NCI-H1436 (cell line): Measurements from ENCODE around the gene PGLYRP4.
"Not testable (repeated sequence)": the region's sequence is repeated elsewhere in the genome, so short reads cannot be mapped to it uniquely, and the experiment has no call there.

Experiments used
- DNase-seq: peaks from one replicate; lab custom pipeline; 2025; lab: John Stamatoyannopoulos, UW

The PGLYRP4 gene

DNA sequence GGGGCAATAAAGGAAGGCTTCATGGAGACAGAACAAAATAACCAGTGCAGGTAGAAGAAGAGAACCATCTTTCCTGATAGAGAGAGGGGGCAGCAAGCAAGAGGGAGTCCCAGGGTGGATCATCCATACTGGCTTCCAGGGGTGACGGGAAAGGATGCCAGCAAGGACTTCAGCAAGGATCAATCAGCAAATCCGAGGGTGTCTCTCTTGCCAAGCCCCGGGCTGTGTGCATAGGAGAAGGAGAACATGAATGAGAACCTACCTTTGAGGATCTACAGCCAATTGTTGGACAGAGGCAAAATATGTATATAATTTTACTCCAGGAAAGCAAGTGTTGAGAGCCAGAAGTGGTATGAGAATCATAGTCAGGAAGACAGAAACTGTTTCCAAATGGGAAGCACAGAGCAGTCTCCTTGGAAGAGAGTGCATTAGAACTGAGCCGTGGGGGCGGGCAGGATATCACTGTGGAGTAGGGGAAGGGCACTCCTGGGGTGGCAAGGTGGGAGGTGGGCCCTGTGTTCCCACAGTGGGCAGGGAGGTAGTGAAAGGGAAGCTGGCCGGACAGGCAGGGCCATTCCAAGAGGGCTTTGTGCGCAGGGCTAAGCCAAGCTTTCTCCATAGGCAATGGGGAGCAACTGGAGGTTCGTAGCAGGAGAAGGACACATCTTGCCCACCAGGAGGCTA, 7.9 kb upstream of the PGLYRP4 start:
- no peak for DNase-seq

GRCh38 chr1:153355445-153356071, 6.9 kb upstream of the PGLYRP4 start:
- DNase-seq = peak; percentile 14

DNA sequence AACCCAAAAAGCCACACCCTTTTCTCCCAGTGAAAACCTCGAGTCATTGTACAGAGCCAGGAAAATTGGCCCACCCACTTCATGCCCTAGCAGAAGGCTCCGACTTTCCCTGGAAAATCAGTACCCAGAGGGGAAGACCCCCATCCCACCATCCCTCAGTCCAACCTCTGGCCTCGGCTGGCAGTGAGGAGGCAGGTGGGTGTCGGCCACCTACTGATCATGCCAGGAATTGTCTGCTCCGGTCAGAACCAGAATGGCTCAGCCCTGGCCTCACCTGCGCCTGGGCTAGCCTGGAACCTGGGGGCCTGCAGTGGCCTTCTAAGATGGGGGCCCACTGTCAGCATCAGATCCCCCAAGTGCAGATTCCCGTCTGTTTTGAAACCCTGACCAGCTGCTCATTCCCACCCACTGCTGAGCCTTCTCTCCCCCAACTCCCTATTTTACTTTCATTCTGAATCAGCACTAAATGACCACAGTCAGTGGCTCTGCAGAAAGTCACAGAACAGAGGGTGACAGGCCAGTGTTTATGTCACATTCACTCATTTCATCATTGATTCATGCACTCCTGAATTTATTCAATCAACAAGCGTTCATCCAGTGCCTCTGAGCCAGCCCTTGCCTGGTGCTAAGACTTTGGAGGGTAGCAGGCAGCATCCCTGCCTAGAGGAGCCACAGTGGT, 6.0 kb upstream of the PGLYRP4 start:
- DNase-seq = no peak

DNA sequence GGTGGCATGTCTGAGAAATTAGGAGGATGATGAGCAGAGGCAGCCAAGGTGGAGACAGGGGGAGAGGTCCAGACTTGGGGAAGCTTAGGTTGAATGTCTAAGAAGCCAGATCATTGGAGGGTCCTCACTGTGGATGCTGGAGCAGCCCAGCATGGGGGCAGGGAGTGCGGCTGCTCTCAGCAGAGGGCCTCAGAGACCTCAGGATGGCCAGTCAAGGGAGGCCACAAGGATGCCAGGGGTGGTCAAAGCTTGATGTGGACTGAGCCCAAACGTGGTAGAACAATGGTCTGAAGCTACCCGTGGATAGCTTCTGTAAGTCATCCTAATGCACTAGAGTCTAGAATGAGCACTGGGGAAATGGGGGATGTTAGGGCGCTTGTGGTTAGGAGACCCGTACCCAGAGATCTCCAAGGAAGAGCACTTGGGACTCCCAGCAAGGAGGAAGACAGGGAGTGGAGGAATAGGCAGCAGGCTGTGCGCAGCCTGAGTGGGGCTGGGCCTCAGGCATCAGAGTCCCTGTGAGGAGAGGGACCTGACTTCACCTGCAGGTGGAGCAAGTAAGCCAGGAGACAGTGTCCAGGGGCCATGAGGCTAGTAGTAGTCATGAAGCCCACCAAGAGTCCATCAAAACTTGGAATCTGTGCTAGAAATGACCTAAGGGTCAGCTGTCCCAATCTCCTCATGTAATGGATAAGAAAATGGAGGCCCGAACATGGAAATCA, 4.7 kb upstream of the PGLYRP4 start:
- DNase-seq = no peak

GRCh38 chr1:153352523-153352922, 3.9 kb upstream of the PGLYRP4 start:
- peak; percentile 72 for DNase-seq

GRCh38 chr1:153350321-153350957, 1.8 kb upstream of the PGLYRP4 start:
- no peak for DNase-seq

DNA sequence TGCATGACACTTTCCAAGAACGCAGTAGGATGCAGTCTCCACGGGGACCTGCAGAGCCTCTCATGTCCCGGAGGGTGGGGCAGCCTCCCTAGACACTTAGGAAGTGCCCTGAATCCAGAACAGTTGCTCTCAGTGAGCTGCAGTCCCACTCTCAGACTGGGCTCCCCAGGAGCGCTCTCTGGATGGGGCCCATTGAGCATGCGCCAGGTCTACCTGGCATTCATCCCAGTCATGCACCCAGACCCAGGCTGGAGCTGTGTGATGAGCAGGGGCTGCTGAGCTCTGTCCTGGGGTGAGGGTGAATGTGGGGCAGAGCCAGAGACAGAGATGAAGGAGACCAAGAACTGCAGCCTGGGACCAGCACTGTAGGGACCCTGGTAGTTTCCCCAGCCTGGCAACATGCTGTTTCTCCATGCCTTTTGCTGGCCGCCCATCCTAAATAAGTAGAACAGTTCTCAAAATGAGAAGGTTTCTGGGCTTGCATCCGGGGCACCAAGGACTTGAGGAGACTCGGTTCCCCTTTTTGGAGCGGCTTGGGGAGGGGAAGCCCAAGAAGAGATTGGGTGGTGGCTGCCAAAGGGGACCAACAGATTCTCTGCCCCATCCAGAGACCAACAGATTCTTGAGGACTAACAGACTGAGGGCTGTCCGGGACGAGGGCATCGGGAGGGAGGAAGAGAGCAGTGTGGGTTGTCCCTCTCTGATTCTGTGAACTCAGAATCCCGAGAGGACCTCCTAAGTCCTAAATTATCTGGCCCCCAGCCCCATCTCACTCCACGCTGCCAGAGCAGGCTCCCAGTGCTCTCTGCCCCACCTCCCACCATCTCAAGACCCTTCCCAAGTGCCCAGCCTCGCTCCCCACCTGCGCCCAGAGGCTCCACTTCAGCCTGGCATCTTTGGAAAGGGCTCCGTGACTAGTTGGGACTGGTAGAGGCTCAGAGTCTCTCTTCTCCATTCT, 1.0 kb upstream of the PGLYRP4 start:
- DNase-seq = no peak

DNA sequence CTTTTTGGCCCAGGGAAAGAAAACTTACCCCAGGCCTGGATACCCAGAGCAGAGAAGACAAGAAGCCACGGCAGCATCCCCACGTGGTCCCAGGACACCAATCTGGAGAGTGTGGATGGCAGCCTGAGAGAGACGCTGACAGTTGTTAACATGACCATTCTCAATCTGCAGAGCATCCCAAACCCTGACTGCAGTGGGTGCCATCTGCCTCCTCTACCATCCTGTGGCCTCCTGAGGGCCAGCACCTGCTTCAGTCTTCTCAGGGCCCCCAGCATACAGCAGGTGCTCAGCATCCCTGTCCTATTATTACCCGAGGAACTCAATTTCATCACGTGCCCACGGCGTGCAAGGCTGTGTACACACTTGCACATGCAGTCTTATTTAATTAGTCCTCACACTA, 785 bp downstream of the PGLYRP4 start:
- peak; percentile 21 for DNase-seq

- not testable (repeated sequence) for DNase-seq
Measured at GRCh38 chr1:153347049-153347448, 1.6 kb downstream of the PGLYRP4 start.

DNA sequence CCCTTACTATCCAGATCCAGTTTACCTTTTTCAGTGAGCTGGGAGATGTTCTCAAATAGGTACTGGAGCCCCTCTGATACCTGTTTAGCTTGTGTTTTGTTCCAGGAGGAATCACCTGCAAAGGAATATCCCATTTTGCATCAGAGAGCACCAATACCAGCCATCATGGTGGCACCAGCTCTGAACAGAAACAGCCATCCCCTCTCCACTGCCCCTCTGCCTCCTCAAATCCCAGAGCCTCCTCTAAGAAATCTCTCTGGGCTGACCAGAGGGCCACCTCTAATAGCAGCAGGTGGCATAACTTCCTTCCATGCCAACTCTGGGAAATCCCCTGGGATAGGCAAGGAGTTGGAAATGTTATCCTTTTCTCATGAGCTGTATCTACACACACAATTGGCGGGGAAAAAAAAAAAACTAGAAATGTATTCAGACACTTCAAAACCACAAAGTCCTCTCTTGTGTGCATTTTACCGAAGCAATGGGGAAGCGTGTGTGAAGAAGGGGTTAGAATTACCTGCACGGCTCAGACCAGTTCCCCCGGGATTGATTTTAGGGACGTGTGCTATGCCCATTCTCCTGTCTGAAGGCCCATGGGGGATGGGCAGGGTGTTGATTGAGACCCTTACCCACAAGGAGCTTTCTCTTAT, 2.4 kb downstream of the PGLYRP4 start:
- DNase-seq = peak; percentile 54

- peak; percentile 29 for DNase-seq
Measured at GRCh38 chr1:153345187-153346076, 3.2 kb downstream of the PGLYRP4 start.

- DNase-seq = peak; percentile 29
Measured at GRCh38 chr1:153344718-153345025, 4.0 kb downstream of the PGLYRP4 start.

DNA sequence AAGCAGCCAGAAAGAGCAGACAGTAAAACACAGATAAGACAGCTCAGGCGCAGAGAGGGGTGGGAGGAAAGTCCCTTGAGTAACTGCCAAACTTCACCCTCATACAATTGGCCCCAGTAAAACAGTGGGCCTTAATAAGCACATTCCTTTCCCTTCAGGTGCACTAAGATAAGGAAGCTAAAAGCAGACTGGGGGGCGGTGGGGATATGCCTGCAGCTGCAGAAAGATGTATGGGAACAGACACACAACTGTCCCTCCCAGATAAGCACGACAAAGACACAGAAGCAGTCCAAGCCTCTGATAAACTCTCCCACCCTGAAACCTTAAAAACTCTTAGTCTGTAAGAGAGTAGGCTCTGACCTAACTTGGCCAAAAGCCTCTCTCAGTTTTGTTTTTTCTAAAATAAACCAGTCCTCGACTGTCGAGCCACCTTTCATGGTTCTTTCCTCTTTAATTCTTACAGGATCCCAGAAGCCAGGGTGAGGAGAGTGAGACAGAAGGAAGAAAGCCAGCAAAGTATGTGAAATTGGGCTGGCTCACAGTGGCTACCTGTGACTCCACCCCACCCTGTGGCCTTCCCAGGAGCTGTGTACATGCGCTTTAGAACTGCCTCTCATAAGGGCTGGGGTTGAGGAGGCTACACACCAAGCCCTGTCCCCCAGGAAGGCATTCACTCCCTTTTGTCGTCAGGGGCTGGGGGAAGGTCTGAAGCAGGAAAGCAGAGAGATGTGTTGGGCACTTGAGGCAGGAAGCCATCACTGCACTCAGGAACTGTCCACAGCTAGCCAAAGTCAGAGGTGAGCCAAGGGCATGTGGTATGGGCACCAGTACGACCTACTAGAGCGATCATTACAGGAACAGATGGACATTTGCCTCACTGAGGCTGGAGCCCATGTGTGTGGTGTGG, 4.6 kb downstream of the PGLYRP4 start:
- no peak for DNase-seq

GRCh38 chr1:153343040-153343681, 5.5 kb downstream of the PGLYRP4 start:
- no peak for DNase-seq

DNA sequence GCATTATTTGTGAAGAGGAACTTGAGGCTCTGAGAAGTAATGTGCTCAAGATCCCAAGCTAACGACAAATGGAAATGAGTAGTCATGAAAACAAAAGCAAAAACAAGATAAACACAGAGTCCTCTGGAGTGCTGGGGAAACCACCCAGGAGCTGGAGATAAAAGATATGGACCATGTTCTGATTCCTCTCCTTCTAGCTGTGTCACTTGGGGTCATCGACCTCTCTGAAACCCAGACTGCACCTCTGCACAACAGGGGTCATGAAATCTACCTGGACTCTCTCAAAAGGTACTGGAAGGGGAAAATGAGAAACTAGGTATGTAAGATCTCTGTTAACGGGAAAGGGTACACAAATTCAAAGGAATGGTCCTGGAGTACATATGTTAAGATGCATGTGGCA, 6.5 kb downstream of the PGLYRP4 start:
- DNase-seq = no peak

- no peak for DNase-seq
Measured at GRCh38 chr1:153341431-153341934, 7.2 kb downstream of the PGLYRP4 start.

DNA sequence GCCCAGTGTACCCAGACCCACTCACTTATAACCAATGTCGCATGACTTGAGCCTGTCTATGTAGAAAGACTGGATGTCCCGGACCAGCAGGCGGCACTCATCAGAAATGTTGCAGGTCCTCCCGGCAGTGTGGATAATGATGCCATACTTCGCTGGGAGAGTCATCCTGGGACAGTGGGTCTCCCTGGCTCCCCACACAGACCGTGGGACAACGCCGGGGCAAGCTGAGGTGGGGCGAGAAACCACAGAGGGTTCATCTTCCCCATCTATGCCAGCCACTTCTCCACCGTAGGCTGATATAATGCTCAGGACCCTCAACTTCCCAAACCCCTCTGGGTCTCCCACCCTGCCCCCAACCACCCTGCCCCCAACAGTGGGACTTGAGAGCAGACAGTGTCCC, 8.3 kb downstream of the PGLYRP4 start:
- no peak for DNase-seq

GRCh38 chr1:153339802-153340201, 8.8 kb downstream of the PGLYRP4 start:
- DNase-seq = no peak
